GM23338 (cell line): ENCODE data around the gene CDKL1. TPM values are rescaled to one million over a fixed set of nuclear protein-coding genes. Genes with fewer than 3 reads are reported as not detected.

ENCODE experiments used
- ATAC-seq: fragments of 200-7000 bp; cut with Tn5 transposase; 3 replicates; pipeline ENCODE4 v1.9.1; 2020
- DNase-seq: peaks from one replicate; pipeline ENCODE4 v3.0.0-alpha.2; 2015; ENCODE audit warnings: low spot score
- H2AFZ ChIP-seq: fragments of 200-600 bp; sonication (generic); 2 replicates; pipeline ENCODE4 v1.8.0; 2016; ENCODE audit warnings: antibody characterized with exemption, mild to moderate bottlenecking, moderate library complexity
- H3F3A ChIP-seq: fragments of 200-600 bp; sonication (generic); replicated peaks from 2 replicates; pipeline ENCODE4 v1.8.0; 2017; ENCODE audit warnings: antibody characterized with exemption, mixed run types, low read depth
- H3K27ac ChIP-seq: fragments of 200-600 bp; sonication (generic); 2 replicates; pipeline ENCODE4 v1.6.1; 2016; ENCODE audit warnings: low read depth
- H3K27me3 ChIP-seq: fragments of 200-600 bp; sonication (generic); 2 replicates; pipeline ENCODE4 v1.8.0; 2016; ENCODE audit warnings: mild to moderate bottlenecking, mixed run types, moderate library complexity; ENCODE audit not compliant: insufficient read depth
- H3K36me3 ChIP-seq: fragments of 200-600 bp; sonication (generic); 2 replicates; pipeline ENCODE4 v1.8.0; 2016; ENCODE audit warnings: mild to moderate bottlenecking; ENCODE audit not compliant: insufficient read depth
- H3K4me1 ChIP-seq: fragments of 200-600 bp; sonication (generic); 2 replicates; pipeline ENCODE4 v1.8.0; 2016; ENCODE audit warnings: mild to moderate bottlenecking, moderate library complexity; ENCODE audit not compliant: insufficient read depth
- H3K4me2 ChIP-seq: fragments of 200-600 bp; sonication (generic); 2 replicates; pipeline ENCODE4 v1.7.1; 2017; ENCODE audit warnings: mixed run types
- H3K4me3 ChIP-seq: fragments of 200-600 bp; sonication (generic); 2 replicates; pipeline ENCODE4 v1.6.1; 2016; ENCODE audit warnings: mixed run types
- H3K79me2 ChIP-seq: fragments of 200-600 bp; sonication (generic); replicated peaks from 2 replicates; pipeline ENCODE4 v1.8.0; 2017; ENCODE audit warnings: mild to moderate bottlenecking; ENCODE audit not compliant: insufficient read depth
- H3K9me2 ChIP-seq: fragments of 200-600 bp; sonication (generic); 2 replicates; pipeline ENCODE4 v1.8.0; 2017; ENCODE audit not compliant: insufficient read depth
- H4K20me1 ChIP-seq: fragments of 200-600 bp; sonication (generic); replicated peaks from 2 replicates; pipeline ENCODE4 v1.8.0; 2017; ENCODE audit warnings: mild to moderate bottlenecking; ENCODE audit not compliant: insufficient read depth
- H3K27ac Mint-ChIP-seq: 2 replicates; pipeline ENCODE4 v1.8.0; 2020; ENCODE audit warnings: inconsistent platforms, mild to moderate bottlenecking, moderate library complexity, mixed read lengths
- H3K27me3 Mint-ChIP-seq: 3 replicates; pipeline ENCODE4 v1.8.0; 2022; ENCODE audit warnings: low read depth, mild to moderate bottlenecking, moderate library complexity, mixed read lengths, inconsistent platforms; ENCODE audit not compliant: insufficient read depth, poor library complexity
- H3K36me3 Mint-ChIP-seq: 3 replicates; pipeline ENCODE4 v1.8.0; 2021; ENCODE audit warnings: low read depth, mild to moderate bottlenecking, inconsistent platforms, moderate library complexity, mixed read lengths
- H3K4me1 Mint-ChIP-seq: 3 replicates; pipeline ENCODE4 v1.8.0; 2020; ENCODE audit warnings: mild to moderate bottlenecking, inconsistent platforms, mixed read lengths
- H3K4me3 Mint-ChIP-seq: 3 replicates; pipeline ENCODE4 v1.8.0; 2021; ENCODE audit warnings: moderate library complexity, mild to moderate bottlenecking, inconsistent platforms, mixed read lengths
- H3K9me3 Mint-ChIP-seq: 3 replicates; pipeline ENCODE4 v1.8.0; 2020; ENCODE audit warnings: moderate library complexity, mild to moderate bottlenecking, inconsistent platforms, mixed read lengths
- EZH2 ChIP-seq: fragments of 200-600 bp; sonication (generic); IDR thresholded peaks from one replicate; pipeline ENCODE4 v1.8.0; 2017; ENCODE audit warnings: antibody characterized with exemption, mild to moderate bottlenecking, low read depth; ENCODE audit not compliant: unreplicated experiment
- EZH2phosphoT487 ChIP-seq: fragments of 200-600 bp; sonication (generic); IDR thresholded peaks from one replicate; pipeline ENCODE4 v1.8.1; 2018; ENCODE audit warnings: antibody characterized with exemption; ENCODE audit not compliant: unreplicated experiment
- JUNB ChIP-seq: IDR thresholded peaks from one replicate; pipeline ENCODE4 v1.6.1; 2016; ENCODE audit warnings: antibody characterized with exemption; ENCODE audit not compliant: unreplicated experiment
- POLR2AphosphoS5 ChIP-seq: IDR thresholded peaks from 2 replicates; pipeline ENCODE4 v1.6.1; 2016; ENCODE audit warnings: antibody characterized with exemption, low read depth
- STAT1 ChIP-seq: IDR thresholded peaks from one replicate; pipeline ENCODE4 v1.6.1; 2016; ENCODE audit warnings: antibody characterized with exemption; ENCODE audit not compliant: unreplicated experiment
- ZNF114 ChIP-seq: fragments of 250-450 bp; sonication (Bioruptor Pico); IDR thresholded peaks from 2 replicates; pipeline ENCODE4 v1.5.0; 2020; ENCODE audit warnings: mild to moderate bottlenecking, moderate library complexity
- ZNF331 ChIP-seq: fragments of 250-450 bp; sonication (Bioruptor Pico); IDR thresholded peaks from 2 replicates; pipeline ENCODE4 v1.5.0; 2020; ENCODE audit warnings: low read depth, mild to moderate bottlenecking, moderate library complexity
- polyA plus RNA-seq: library from polyadenylated mRNA; unstranded; fragments of >200 nt; fragmentation: Nextera tagmentation; extraction: Ambion mirVana; gene quantifications from 2 replicates; pipeline ENCODE4 v1.2.1, GENCODE V29; 2016
- total RNA-seq: library from RNA; depleted of rRNA; stranded (reverse); fragments of >200 nt; shearing (Covaris generic); gene quantifications from 2 replicates; pipeline ENCODE4 v1.2.3, GENCODE V29; 2014
- TF ChIP-seq, protein P1 (sequence below): IDR thresholded peaks from 2 replicates; pipeline ENCODE4 v1.6.1; 2016; ENCODE audit warnings: antibody characterized with exemption
- TF ChIP-seq, protein P2 (sequence below), 2 experiments: fragments of 200-600 bp in 1 of 2; sonication (generic) in 1 of 2; conservative IDR thresholded peaks; 2 replicates each; pipeline versions ENCODE4 v1.5.1 to v1.6.1; 2016 to 2017; ENCODE audit warnings: antibody characterized with exemption in 2 of 2, low read depth in 2 of 2, mild to moderate bottlenecking in 2 of 2, moderate library complexity in 1 of 2
- TF ChIP-seq, protein P3 (sequence below): fragments of 250-450 bp; sonication (Bioruptor Pico); IDR thresholded peaks from 2 replicates; pipeline ENCODE4 v1.5.0; 2020; ENCODE audit warnings: mild to moderate bottlenecking, moderate library complexity

CDKL1 gene
- total and polyA plus RNA-seq, 2 experiments from 2014 or later: 0.52 TPM

DNA sequence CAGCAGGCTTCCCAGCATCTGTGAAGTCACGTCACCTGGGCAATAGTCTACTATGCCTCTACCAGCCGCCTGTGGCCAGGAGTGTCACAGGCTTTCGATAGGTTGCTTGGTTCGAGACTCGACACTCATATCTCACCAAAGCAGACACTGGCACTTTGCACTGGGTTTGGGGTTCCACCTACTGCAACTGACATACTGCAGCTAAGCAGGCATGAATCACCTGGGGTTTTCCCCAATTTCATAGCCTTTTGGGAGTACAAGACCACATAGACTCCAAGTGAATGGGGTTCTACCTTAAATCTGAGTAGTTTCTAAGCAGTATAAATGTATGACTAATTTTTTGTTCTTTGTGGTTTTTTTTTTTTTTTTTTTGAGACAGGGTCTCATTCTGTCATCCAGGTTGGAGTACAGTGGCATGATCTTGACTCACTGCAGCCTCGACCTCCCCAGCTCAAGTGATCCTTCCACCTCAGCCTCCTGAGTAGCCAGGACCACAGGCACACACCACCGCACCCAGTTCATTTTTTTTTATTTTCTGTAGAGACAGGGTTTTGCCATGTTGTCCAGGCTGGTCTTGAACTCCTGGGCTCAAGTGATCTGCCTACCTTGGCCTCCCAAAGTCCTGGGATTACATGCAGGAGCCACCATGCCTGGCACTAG lies 52.4 kb downstream of the CDKL1 start:
- Histone ChIP-seq H3K36me3 (no peaks in the 10 kb centered on the region), H3K9me2 (no peaks in the 10 kb centered on the region), H3K4me1 (no peaks in the 10 kb centered on the region; the same call in none of the 2 replicates), H3F3A (no peaks in the 10 kb centered on the region), H3K27ac (no peak overlapping the region), H2AFZ (no peak overlapping the region), H3K27me3 (no peaks in the 10 kb centered on the region), H3K4me3 (no peak overlapping the region), H3K4me2 (no peak overlapping the region), H4K20me1 (no peaks in the 10 kb centered on the region), H3K79me2 (no peaks in the 10 kb centered on the region)
- H3K27me3 Mint-ChIP-seq: peaks cover 2% of the 10 kb centered on the region
- H3K27ac Mint-ChIP-seq: no peak overlapping the region
- TF ChIP-seq JUNB (no peak), EZH2phosphoT487 (no peak), ZNF114 (CRISPR knock-in tag) (no peak), STAT1 (no peak), EZH2 (no peak), ZNF331 (CRISPR knock-in tag) (no peak), POLR2AphosphoS5 (no peak)
- TF ChIP-seq, protein P1, sequence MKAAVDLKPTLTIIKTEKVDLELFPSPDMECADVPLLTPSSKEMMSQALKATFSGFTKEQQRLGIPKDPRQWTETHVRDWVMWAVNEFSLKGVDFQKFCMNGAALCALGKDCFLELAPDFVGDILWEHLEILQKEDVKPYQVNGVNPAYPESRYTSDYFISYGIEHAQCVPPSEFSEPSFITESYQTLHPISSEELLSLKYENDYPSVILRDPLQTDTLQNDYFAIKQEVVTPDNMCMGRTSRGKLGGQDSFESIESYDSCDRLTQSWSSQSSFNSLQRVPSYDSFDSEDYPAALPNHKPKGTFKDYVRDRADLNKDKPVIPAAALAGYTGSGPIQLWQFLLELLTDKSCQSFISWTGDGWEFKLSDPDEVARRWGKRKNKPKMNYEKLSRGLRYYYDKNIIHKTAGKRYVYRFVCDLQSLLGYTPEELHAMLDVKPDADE: no peak
- TF ChIP-seq, protein P2, sequence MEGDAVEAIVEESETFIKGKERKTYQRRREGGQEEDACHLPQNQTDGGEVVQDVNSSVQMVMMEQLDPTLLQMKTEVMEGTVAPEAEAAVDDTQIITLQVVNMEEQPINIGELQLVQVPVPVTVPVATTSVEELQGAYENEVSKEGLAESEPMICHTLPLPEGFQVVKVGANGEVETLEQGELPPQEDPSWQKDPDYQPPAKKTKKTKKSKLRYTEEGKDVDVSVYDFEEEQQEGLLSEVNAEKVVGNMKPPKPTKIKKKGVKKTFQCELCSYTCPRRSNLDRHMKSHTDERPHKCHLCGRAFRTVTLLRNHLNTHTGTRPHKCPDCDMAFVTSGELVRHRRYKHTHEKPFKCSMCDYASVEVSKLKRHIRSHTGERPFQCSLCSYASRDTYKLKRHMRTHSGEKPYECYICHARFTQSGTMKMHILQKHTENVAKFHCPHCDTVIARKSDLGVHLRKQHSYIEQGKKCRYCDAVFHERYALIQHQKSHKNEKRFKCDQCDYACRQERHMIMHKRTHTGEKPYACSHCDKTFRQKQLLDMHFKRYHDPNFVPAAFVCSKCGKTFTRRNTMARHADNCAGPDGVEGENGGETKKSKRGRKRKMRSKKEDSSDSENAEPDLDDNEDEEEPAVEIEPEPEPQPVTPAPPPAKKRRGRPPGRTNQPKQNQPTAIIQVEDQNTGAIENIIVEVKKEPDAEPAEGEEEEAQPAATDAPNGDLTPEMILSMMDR (conservative IDR thresholded peaks at IDR 0.05; ENCODE audit: low read depth in 2 of 2): no peak
- TF ChIP-seq, protein P3, sequence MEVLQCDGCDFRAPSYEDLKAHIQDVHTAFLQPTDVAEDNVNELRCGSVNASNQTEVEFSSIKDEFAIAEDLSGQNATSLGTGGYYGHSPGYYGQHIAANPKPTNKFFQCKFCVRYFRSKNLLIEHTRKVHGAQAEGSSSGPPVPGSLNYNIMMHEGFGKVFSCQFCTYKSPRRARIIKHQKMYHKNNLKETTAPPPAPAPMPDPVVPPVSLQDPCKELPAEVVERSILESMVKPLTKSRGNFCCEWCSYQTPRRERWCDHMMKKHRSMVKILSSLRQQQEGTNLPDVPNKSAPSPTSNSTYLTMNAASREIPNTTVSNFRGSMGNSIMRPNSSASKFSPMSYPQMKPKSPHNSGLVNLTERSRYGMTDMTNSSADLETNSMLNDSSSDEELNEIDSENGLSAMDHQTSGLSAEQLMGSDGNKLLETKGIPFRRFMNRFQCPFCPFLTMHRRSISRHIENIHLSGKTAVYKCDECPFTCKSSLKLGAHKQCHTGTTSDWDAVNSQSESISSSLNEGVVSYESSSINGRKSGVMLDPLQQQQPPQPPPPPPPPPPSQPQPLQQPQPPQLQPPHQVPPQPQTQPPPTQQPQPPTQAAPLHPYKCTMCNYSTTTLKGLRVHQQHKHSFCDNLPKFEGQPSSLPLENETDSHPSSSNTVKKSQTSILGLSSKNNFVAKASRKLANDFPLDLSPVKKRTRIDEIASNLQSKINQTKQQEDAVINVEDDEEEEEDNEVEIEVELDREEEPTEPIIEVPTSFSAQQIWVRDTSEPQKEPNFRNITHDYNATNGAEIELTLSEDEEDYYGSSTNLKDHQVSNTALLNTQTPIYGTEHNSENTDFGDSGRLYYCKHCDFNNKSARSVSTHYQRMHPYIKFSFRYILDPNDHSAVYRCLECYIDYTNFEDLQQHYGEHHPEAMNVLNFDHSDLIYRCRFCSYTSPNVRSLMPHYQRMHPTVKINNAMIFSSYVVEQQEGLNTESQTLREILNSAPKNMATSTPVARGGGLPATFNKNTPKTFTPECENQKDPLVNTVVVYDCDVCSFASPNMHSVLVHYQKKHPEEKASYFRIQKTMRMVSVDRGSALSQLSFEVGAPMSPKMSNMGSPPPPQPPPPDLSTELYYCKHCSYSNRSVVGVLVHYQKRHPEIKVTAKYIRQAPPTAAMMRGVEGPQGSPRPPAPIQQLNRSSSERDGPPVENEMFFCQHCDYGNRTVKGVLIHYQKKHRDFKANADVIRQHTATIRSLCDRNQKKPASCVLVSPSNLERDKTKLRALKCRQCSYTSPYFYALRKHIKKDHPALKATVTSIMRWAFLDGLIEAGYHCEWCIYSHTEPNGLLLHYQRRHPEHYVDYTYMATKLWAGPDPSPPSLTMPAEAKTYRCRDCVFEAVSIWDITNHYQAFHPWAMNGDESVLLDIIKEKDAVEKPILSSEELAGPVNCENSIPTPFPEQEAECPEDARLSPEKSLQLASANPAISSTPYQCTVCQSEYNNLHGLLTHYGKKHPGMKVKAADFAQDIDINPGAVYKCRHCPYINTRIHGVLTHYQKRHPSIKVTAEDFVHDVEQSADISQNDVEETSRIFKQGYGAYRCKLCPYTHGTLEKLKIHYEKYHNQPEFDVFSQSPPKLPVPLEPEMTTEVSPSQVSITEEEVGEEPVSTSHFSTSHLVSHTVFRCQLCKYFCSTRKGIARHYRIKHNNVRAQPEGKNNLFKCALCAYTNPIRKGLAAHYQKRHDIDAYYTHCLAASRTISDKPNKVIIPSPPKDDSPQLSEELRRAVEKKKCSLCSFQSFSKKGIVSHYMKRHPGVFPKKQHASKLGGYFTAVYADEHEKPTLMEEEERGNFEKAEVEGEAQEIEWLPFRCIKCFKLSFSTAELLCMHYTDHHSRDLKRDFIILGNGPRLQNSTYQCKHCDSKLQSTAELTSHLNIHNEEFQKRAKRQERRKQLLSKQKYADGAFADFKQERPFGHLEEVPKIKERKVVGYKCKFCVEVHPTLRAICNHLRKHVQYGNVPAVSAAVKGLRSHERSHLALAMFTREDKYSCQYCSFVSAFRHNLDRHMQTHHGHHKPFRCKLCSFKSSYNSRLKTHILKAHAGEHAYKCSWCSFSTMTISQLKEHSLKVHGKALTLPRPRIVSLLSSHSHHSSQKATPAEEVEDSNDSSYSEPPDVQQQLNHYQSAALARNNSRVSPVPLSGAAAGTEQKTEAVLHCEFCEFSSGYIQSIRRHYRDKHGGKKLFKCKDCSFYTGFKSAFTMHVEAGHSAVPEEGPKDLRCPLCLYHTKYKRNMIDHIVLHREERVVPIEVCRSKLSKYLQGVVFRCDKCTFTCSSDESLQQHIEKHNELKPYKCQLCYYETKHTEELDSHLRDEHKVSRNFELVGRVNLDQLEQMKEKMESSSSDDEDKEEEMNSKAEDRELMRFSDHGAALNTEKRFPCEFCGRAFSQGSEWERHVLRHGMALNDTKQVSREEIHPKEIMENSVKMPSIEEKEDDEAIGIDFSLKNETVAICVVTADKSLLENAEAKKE (CRISPR knock-in tag): no peak
- ATAC-seq (no peak), DNase-seq (no peak)
- no peaks in the 10 kb centered on the region for H3K36me3 Mint-ChIP-seq
- no peak overlapping the region for H3K4me3 Mint-ChIP-seq
- H3K9me3 Mint-ChIP-seq: no peaks in the 10 kb centered on the region
- H3K4me1 Mint-ChIP-seq: peaks cover 31% of the 10 kb centered on the region
